GM18526 (cell line): Measurements from ENCODE around the gene GRID1.

Experiments
- POLR2A ChIP-seq: IDR thresholded peaks from 3 replicates; pipeline ENCODE4 v1.6.1; 2011; ENCODE audit not compliant: insufficient read length; ENCODE audit errors: extremely low read depth

The GRID1 gene

GRCh38 chr10:86027346-86027745 lies 339.2 kb downstream of the GRID1 start:
- TF ChIP-seq POLR2A = no peak

GRCh38 chr10:86025509-86025908 lies 341.1 kb downstream of the GRID1 start:
- TF ChIP-seq POLR2A = no peak

- no peak for TF ChIP-seq POLR2A
These were observed 342.1 kb downstream of the GRID1 start for GRCh38 chr10:86024281-86025041.

- no peak for TF ChIP-seq POLR2A
These were observed 342.7 kb downstream of the GRID1 start for GRCh38 chr10:86023931-86024280.

- TF ChIP-seq POLR2A = no peak
These were observed 343.3 kb downstream of the GRID1 start for GRCh38 chr10:86023336-86023735.

- no peak for TF ChIP-seq POLR2A
These were observed 343.7 kb downstream of the GRID1 start for GRCh38 chr10:86022906-86023305.

GRCh38 chr10:86020134-86020533 lies 346.5 kb downstream of the GRID1 start:
- TF ChIP-seq POLR2A = no peak

GRCh38 chr10:86019141-86019540 lies 347.5 kb downstream of the GRID1 start:
- TF ChIP-seq POLR2A = no peak

- no peak for TF ChIP-seq POLR2A
These were observed 347.9 kb downstream of the GRID1 start for GRCh38 chr10:86018735-86019058.

GRCh38 chr10:86017841-86018734 lies 348.5 kb downstream of the GRID1 start:
- no peak for TF ChIP-seq POLR2A

GRCh38 chr10:86013568-86013967 lies 353.0 kb downstream of the GRID1 start:
- no peak for TF ChIP-seq POLR2A

- no peak for TF ChIP-seq POLR2A
These were observed 359.4 kb downstream of the GRID1 start for GRCh38 chr10:86007171-86007570.

GRCh38 chr10:86004337-86004736 lies 362.3 kb downstream of the GRID1 start:
- TF ChIP-seq POLR2A = no peak

- TF ChIP-seq POLR2A = no peak
These were observed 363.4 kb downstream of the GRID1 start for GRCh38 chr10:86003201-86003621.

- no peak for TF ChIP-seq POLR2A
These were observed 365.1 kb downstream of the GRID1 start for GRCh38 chr10:86001521-86001920.

GRCh38 chr10:85997544-85997943 lies 369.1 kb downstream of the GRID1 start:
- no peak for TF ChIP-seq POLR2A
